HG03558 (cell line): ENCODE results near the gene AIP.

Experiments used
- ATAC-seq: cut with Tn5 transposase; IDR thresholded peaks from one replicate; pipeline ENCODE4 v1.9.1; 2021; ENCODE audit warnings: moderate number of reproducible peaks; ENCODE audit not compliant: unreplicated experiment; ENCODE audit errors: extremely low read depth

AIP gene

DNA sequence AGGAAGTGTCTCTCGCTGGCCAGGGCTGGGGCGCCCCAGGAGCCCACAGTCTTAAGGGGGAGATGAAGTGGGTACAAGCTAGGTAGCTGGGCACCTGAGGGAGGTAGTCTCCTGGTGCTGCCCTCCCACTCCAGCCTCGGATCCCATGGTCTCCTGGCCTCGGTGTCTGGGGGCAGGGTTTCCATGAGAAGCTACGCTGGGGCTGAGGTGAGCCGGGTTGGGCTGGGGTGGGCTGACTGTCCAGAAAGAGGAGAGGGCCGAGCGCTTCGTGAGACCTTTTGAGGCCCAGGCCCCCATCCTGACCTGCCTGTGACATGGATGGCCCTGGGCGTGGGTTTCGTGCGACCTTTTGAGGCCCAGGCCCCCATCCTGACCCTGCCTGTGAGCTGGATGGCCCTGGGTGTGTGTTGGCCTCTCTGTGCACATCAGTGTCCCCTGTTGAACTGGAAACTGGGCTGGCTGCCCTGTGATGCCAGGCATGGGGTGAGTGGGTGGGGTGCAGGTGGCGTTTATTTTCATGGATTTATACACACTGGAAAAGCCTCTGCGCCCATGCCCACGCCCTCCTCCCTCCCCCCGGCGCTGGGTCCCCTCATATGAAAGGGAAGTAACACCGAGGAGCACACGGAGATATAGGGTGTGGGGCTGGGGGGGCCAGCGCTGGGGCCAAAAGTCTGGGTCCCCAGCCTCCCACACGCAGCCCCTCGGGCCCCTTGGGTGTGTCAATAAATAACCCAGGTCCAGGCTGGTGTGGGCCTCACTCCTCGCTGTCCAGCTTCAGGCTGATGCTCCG lies 8.6 kb downstream of the AIP start:
- ATAC-seq, result no peak

DNA sequence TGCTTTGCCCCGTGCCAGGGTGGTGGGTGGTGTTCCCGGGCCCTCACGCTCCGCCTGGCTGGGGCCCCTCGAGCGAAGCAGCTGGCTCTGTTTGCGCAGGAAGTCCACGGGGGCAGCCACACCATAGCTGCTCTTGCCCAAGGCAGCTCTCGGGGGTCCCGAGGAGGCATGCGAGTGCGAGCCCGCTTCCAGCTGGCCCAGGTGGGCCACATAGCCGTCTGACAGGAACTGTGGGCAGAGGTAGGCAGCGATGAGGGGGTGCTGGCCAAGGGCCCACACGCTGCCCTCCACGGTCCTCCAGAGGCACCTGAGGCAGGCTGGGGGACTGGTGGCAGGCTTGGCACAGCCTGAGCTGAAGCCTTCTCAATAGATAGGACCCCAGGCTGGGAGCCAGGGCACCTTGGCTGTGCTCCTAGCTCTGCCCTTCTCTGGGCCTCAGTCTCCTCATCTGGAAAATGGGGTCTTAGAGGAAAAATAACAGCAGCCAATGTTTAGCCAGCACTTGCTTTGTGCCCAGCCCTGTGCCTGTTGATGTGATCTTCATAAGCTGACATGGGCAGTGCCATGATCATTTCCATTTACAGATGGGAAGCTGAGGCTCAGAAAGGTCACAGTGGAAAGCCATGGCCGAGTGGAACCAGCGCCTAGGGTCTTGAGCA lies 9.4 kb downstream of the AIP start:
- ATAC-seq, result no peak

DNA sequence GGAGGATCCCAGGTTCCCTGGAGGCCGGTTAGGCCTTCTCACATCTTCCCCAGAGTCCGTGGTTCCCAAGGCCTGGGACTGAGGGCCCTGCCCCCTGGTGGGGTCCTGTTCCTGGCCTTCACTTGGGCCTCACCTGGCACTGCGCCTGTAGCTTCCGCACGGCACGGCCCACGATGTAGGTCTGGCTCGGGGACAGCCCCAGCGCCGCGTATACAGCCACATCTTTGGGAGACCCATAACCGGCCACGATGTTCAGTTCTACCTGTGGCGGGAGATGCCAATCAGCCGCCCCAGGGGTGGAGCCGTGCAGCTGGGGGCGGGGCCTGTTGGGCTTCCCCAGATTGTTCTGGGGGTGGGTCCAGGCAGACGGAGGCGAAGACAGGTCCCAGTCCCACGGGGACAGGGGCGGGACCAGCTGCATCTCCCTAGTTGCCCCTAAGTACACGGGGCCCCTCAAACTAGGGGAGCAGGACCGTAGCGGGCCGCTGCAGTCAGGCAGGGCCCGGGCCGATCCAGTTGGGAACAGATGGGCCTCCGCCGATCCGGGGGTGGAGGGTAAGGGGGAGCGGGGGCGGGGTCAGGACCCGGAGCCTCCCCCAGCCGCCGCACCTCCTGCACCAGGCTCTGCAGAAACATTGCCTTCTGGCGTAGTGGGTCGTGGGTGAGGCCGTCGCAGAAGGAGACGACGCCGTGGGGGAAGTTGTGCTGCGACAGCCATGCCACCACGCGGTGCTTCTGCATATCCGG lies 10.1 kb downstream of the AIP start:
- no peak for ATAC-seq

DNA sequence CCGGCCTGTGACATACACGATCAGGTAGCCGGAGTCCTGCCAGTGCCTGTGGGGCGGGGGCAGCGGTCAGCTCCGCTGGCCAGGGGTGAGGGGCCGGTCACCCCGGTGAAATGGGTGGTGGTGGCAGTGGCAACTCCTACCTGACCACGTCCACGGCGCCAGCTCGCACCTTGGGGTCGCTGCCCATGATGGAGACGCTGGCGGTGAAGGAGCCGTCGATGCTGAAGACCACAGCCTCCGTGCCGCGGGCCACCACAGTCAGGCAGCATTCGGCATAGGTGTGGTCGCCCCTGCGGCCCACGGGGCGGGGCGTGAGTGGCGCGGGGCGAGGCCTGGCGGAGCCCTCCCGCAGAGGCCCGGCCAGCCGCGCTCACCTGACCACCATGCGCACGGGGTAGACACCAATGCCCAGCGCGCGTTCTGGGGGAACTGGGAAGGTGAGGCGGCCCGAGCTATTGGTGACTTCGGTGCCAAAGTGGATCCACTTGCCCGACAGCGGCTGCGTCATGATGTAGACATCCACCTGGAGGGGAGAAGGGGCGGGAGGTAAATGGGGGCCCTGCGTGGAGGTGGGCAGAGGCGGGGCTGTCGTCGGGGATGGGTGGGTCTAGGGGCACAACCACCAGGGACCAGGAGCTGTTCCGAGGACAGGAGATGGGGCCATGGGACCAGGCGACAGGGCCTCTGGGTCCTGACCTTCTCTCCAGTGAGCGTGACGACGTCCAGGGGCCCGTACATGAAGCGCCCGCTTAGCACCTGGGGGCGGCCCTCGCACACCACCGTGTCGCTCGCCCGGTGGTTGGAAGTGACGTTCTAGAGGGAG lies 10.9 kb downstream of the AIP start:
- ATAC-seq, result no peak

DNA sequence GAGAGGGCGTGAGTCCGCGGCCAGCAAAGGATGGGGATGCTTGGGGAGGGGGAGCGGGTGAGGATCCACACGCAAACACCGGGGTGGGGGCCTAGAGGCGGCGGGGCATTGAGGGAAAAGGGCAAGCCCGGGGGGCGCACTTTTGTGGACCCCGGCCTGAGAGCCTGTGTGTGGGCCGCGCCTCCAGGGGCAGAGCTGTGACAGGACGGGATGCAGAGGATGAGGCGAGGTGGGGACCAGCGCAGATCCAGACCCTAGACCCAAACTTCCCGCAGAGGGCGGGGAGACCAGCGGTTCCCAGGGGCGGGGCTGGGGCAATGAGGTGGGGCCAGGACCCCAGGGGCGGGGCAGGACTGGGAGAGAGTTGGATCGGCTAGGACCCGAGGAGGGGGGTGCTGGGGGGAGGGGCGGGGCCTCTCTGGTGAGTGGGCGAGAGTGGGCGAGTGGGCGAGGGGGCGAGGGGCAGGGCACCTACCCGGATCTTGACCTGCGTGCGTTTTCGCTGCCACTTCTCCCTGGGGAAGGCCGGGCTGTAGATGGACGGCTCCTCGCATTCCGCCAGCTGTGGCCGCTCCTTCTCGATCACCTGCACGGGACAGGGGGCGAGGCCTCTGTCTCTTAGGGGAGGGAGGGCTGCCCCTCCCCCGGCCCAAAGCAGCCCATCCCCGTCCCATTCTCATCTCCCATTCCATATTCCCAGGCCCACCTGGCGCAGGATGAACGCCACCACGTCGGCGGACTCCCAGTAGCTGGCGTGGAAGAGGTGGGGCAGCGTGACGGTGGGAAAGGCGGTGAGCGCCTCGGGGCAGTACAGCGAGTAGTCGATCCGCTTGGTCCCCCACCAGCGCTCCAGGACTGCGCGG lies 11.8 kb downstream of the AIP start:
- ATAC-seq, result no peak

DNA sequence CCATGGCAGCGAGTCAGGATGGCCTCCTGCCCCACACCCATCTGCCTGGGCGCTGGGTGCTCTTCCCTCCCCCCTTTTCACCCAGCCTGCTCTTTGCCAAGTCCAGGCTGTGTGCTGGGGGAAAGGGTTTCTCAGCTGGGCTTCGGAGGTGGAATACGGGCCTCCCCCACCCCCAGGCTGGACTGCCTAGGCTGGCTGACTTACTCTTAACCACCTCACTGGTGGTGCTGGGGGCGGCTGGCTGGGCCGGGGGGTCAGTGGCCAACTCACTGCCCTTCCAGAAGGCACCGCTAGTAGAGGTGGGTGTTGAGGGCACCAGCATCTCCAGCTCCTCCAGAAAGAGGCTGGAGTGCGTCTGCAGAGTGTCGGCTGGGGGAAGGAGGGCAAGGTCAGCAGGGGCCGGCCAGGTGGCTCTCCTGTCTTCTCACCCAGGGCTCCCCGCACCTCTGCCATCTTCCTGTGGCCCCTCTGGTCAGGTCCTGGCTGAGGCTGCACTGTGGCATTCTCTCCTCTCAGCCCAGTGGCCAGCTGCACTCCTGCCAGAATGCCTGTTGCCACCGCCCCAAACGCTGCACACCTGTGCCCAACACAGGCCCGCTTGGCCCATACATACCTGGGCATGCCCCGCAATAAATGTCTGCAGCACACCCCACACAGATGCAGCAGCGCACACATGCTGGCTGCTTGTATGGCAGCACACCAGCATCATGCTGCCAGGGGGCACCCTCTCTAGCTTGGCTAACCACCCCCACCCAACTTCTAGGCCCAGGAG lies 12.6 kb downstream of the AIP start:
- ATAC-seq, result no peak

DNA sequence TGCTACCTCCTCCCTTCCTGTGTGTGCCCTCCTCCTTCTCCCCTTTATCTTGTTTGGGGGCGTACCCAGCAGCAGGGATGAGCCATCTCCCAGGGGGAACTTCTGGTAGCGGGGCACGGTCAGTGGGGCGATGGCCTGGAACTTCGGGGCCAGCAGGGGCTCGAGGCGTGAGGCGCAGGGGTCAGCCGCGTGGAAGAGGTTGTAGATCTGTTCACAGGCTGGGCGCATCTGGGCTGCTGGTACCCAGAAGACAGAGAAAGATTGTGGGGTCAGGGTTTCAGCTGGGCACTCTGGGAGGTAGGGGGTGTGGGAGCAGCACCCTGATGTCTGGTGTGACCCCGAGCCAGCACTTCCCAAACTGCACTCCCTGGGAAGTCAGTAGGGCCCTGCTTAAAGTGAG lies 13.3 kb downstream of the AIP start:
- no peak for ATAC-seq

DNA sequence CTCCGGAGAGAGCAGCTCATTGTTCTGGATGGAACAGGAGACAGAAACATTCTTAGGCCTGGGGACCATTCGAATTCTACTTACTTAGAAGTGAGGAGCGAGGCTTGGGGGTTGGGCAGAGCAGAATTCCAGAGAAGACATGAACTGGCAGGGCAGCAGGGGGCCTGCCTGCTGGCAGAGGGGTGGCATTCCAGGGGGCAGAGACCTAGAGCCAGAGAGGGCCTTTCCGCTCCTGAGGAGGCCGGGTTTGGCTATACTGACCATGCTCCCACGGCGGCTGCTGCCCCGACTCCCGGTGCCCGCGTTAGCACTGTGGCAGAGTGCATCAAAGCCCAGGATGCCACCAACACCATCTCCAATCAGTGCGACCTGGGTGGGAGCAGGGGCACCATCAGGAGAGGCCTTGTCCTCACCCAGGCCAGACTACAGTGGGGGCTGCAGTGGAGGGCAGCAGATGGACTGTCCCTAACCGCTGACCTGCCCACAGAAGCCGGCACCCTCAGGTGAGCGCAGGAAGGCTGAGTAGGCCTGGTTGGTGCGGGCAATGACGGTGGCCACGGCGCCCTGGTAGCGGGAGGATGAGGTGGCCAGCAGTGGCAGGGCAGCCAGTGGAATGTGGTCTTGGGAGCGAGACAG lies 14.9 kb downstream of the AIP start:
- ATAC-seq, result no peak

DNA sequence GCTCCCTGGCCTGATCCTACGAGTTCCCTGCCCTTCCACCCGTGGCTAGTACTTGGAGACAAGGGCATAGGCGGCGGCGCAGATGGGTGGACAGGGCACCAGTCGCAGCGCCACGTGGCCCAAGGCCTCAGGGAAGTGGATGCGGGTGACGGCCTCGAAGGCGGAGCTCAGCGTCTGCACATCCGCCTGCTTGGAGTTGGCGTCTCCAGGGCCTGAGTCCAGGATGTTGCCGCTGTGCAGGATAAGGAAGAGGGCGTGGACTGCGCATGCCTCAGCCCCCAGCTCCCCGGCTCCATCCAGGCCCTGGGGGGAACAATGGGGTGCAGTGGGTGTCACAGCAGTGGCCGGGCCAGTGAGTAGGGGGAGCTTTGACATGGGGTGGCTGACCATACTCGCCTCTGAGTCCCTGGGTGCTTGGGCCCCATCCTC lies 15.7 kb downstream of the AIP start:
- no peak for ATAC-seq

DNA sequence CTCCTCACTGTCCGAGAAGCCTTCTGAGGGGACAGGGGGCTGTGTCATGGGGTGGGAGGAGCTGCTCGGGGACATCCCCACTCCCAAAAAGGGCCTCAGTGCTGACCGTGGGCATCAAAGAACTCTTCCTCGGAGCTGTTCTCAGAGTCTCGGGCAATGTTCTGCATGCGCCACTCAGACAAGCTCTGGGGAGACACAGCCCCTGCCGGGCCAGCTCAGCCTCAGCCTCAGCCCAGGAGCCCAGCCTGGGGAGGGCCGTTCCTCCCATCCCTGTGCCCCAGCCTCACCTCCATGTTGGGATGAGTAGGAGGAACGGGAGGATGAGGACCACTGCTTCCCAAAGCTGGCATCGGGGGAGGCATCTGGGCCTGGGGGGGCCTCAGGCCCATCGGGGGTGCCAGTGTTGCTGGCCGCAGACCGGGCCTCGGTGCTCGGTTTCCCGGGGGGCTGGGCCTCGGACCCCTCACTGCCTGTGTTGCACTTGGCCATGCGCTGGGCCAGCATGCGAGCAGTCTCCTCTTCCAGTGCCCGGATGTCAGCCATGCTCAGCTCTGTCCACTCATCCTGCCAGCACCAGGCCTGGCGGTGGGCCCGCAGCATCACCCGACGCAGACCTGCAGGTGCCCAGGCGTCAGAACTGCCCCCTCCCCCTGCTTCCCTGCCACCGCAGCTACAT lies 17.1 kb downstream of the AIP start:
- no peak for ATAC-seq

DNA sequence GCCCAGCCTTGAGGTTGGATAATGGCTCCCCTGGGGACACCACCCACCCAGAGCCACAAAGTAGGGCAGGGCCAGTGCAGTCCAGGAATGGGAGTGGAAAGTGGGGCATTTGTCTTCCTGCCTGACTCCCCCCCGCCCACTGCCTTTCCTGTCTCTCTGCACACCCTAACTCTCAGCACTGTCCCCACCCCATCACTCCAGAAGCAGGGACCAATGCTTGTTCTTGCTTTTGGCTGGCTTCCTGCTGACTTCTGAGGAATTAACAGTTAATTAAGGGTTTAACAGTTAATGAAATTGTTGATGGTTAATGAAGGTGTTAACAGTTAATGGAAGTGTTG lies 17.6 kb downstream of the AIP start:
- no peak for ATAC-seq

DNA sequence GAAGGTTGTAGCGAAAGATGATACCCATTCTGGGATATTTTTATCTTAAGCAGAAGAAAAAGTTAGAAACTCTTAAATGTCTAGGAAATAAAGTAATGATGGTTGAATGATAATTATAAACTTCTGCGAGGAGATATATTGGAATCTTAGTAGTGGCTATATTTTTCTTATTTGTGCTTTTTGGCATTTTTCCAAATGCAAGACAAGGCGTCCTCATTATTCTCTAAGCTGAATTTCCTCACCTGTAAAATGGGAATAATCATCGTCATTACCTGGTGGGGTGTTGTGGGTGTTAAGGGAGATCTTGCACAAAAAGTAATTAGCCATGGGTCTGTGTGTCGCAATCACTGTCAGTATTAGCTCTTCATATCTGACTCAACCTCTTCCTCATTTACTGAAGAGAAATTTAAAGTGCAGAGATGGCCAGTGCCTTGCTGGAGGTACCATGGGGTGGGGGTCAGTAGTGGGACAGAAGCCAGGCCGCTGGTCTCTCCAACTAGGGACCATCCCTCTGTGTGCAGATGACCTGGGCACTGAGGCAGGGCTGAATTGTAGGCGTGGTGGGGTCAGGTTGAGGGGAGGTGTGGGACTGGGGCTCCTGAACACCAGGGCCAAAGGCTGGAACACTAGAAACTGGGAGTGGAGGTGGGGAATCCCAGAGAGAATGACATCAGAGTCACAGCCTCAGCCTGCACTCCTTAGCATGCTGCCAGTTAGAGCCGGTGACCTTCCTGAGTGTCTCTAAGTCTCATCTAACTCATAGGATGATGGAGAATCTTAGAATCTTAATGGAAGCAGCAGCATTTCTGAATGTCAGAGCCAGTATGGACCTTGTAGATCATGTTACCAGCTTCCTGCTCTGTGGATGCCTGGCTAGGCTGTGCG lies 18.2 kb downstream of the AIP start:
- ATAC-seq, result no peak

DNA sequence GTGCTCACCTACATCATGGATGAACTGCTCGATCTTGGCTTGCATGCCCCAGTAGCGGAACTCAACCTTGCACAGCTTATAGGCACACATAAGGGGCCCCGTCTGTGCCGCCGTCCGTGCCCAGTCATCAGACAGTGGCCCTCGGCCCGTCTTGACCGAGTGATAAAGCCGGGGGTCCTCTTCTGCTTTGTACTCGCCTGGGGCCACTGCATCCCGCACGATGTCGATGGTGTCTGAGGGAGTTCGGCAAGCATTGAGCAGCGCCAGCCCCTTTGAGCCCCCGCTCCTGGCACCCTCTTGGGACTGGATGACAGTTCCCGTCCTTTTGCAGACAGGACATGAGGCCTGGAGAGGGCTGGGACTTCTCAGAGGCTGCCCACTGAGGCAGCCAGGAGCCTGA lies 19.0 kb downstream of the AIP start:
- ATAC-seq, result no peak

DNA sequence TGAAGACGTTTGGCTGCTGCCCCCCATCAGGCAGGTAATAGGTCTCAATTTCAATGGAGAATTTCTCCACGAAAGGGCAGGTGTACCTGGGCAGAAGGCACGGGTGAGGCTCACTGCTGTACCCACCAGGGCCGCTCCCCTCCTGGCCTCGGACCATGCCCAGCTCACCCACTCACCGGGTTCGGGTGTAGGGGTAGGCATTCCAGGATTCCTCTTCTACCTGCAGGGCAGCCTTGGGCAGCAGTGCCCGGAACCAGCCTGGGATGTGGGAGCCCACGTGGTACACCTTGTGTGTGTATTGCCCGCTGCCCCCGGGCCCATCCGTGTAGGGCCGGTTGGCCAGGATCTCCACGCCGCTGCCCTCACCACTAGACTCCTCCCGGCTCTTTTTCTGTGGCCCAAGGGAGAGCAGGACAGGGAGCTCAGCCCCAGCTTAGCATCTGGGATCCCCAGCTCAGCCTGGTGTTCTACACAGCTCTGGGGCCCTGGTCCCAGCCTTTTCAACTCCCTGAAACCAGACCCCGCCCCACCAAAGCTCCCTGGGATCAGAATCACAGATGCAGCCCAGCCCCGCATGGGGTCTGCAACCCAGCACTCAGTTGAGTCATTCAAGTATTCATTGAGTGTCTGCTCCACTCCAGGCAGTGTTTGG lies 19.6 kb downstream of the AIP start:
- ATAC-seq, result no peak

DNA sequence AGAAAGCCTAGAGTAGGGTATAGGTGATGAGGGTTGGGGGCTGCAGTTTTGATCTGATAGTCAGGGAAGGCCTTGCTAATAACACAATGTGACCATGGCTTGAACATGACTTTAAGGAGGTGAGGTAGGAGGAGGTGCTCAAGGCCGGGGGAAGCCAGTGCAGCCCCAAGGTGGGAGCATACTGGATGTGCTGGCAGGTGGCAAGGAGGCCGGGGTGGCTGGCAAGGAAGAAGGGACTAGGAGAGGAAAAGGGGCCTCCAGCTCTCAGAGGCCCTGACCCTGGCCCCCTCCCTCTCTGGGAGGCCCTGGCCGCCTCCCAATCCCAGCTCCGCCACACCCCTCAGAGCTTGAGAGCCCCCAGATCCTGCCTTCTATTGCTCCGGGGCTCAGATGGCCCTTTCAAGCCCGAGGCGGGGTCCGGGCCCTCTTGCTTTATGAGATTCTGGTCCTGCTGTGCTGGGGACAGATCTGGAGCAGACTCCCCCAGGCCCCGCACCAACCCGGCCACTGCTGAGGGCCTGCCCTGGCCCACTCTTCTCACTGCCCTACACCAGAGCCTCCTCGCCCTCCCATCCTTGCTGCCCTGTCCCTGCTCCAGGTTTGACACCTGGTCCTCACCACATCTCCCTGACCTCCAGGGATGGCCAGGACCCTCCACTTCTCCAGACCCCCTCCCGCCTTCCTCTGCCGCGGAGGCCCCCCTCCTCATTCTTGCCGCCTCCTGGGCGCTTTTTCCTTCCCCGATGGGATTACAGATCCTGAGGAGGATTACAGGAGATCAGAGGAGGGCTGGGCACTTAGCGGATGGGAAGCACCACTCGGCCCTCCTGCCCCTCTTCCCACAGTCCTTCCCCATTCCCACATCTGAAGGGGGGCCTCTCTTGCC lies 20.5 kb downstream of the AIP start:
- no peak for ATAC-seq
